Spleen (tissue), 11 donors: Measurements from ENCODE around the gene RNF225. TPM values are rescaled to one million over a fixed set of nuclear protein-coding genes. Genes with fewer than 3 reads are reported as not detected.

Source experiments
- DNase-seq: peaks from one replicate; pipeline ENCODE4 v3.0.0-alpha.2; 2020
- H3K27ac ChIP-seq, 8 donors: fragments of 200-600 bp; sonication (generic) in 7 of 8; 1 replicate in 4 of 8; 2 replicates in 4 of 8; pipeline versions ENCODE4 v1.5.0 to v1.8.0; 2016 to 2021; ENCODE audit warnings: inconsistent platforms in 4 of 8, mild to moderate bottlenecking in 4 of 8, moderate library complexity in 1 of 8
- H3K27me3 ChIP-seq, 7 donors: fragments of 200-600 bp; sonication (generic) in 6 of 7; replicated peaks in 1 of 7; 1 replicate in 4 of 7; 2 replicates in 3 of 7; pipeline versions ENCODE4 v1.5.0 to v1.8.0; 2016 to 2021; ENCODE audit warnings: inconsistent platforms in 3 of 7, mild to moderate bottlenecking in 1 of 7
- H3K36me3 ChIP-seq, 6 donors: fragments of 200-600 bp; sonication (generic) in 5 of 6; 1 replicate in 4 of 6; 2 replicates in 2 of 6; pipeline versions ENCODE4 v1.5.0 to v1.8.0; 2016 to 2021; ENCODE audit warnings: inconsistent platforms in 2 of 6
- H3K4me1 ChIP-seq, 6 donors: fragments of 200-600 bp; sonication (generic) in 5 of 6; 1 replicate in 3 of 6; 2 replicates in 3 of 6; pipeline versions ENCODE4 v1.5.0 to v1.8.0; 2016 to 2021; ENCODE audit warnings: inconsistent platforms in 3 of 6
- H3K4me3 ChIP-seq, 8 donors: fragments of 200-600 bp; sonication (generic) in 7 of 8; 1 replicate in 4 of 8; 2 replicates in 4 of 8; pipeline versions ENCODE4 v1.5.0 to v1.8.0; 2016 to 2021; ENCODE audit warnings: inconsistent platforms in 4 of 8, mild to moderate bottlenecking in 4 of 8, moderate library complexity in 2 of 8
- H3K9me3 ChIP-seq, 8 donors: fragments of 200-600 bp; sonication (generic) in 7 of 8; 1 replicate in 4 of 8; 2 replicates in 4 of 8; pipeline versions ENCODE4 v1.5.0 to v1.8.0; 2016 to 2021; ENCODE audit warnings: inconsistent platforms in 4 of 8
- CTCF ChIP-seq, 11 experiments: fragments of 200-600 bp in 7 of 11; fragments of 450-650 bp in 4 of 11; sonication (generic) in 4 of 11; IDR thresholded peaks in 8 of 11; conservative IDR thresholded peaks in 3 of 11; 1 replicate in 7 of 11; 2 replicates in 4 of 11; pipeline versions ENCODE4 v1.4.0 to v1.8.0; 2016 to 2021; ENCODE audit warnings: antibody characterized with exemption in 11 of 11, inconsistent platforms in 4 of 11, mild to moderate bottlenecking in 1 of 11
- POLR2A ChIP-seq, 3 donors: fragments of 450-650 bp; IDR thresholded peaks; one replicate each; pipeline ENCODE4 v1.5.1; 2017; ENCODE audit warnings: antibody characterized with exemption in 3 of 3, mild to moderate bottlenecking in 1 of 3
- POLR2AphosphoS5 ChIP-seq, 3 donors: sonication (generic); formaldehyde crosslinking; IDR thresholded peaks; one replicate each; pipeline ENCODE4 v1.5.1; 2017; ENCODE audit warnings: antibody characterized with exemption in 3 of 3
- WGBS, 5 donors: extraction: QIAGEN DNeasy Blood & Tissue Kit in 3 of 5; methylation state at CpG; one replicate each; pipeline versions ENCODE4 v1.1.5 to v1.1.7; 2013 to 2018; 5-methylcytosine and 5-hydroxymethylcytosine counted together
- intact Hi-C: fragments of 100-400 bp; cut with DNase I; formaldehyde crosslinking; loops from one replicate; pipeline ENCODE4 v1.15.0; 2023; ENCODE audit warnings: low total_unique reads
- polyA plus RNA-seq, 3 donors: library from polyadenylated mRNA; stranded (reverse); fragments of 200-250 nt; gene quantifications; one replicate each; pipeline ENCODE4 v1.2.1, GENCODE V29; 2013
- total RNA-seq, 7 donors: library from RNA; depleted of rRNA in 3 of 7; stranded (reverse); fragments of >200 nt in 3 of 7; fragmentation: NEBNext Ultra II Directional in 4 of 7; extraction: Animal tissue kit (Norgen Biotek cat#: 25700) in 4 of 7; gene quantifications; one replicate each; pipeline versions ENCODE4 v1.1.0 to v1.2.1, GENCODE V29; 2016 to 2021
- donor health status: healthy with polysubstance abuse.
- donor health status: DM: no; HTN: no; CAD: no; lungs with moderate emphysema.
- donor health status: DM: no; HTN: no; CAD: no.
- donor health status: Bipolar disorder and iron deficiency.
- donor health status: healthy.
- donor health status: DM: no; HTN: no; CAD: no.
- donor health status: DM: yes; HTN: yes; CAD: no.

RNF225 gene
- total and polyA plus RNA-seq, 10 donors, result not detected

- intact Hi-C loops, result no loop called here
- H3K4me3 ChIP-seq, result no peak overlapping the region
- no peak for DNase-seq
Observed at GRCh38 chr19:58367698-58368454, 27.6 kb upstream of the RNF225 start.

GRCh38 chr19:58368561-58369360 lies 26.7 kb upstream of the RNF225 start:
- peak; percentile 67 for DNase-seq
- intact Hi-C loops, result no loop called here
- Histone ChIP-seq H3K36me3 (peaks cover 0 to 18% (median 0%) of the 10 kb centered on the region in 6 donors), H3K4me3 (no peak overlapping the region), H3K4me1 (peaks cover 0 to 11% (median 7%) of the 10 kb centered on the region in 6 donors), H3K27ac (no peak overlapping the region), H3K9me3 (no peaks in the 10 kb centered on the region), H3K27me3 (no peaks in the 10 kb centered on the region)
- 90 to 97% (median 93%) methylated on average over 26 to 68 of the region's 68 CpGs for WGBS, 5 donors
- no peak for TF ChIP-seq CTCF (IDR thresholded peaks at IDR 0.05 in 8 of 11, conservative IDR thresholded peaks at IDR 0.05 in 3 of 11)
- TF ChIP-seq POLR2A (IDR thresholded peaks at IDR 0.05), result no peak
- no peak for TF ChIP-seq POLR2AphosphoS5 (IDR thresholded peaks at IDR 0.05)

More at GRCh38 chr19:58367698-58368454, 27.6 kb upstream of the RNF225 start:
- Histone ChIP-seq H3K27ac (no peak overlapping the region), H3K9me3 (no peaks in the 10 kb centered on the region), H3K27me3 (no peaks in the 10 kb centered on the region), H3K36me3 (peaks cover 0 to 18% (median 0%) of the 10 kb centered on the region in 6 donors), H3K4me1 (peaks cover 0 to 20% (median 14%) of the 10 kb centered on the region in 6 donors)
- TF ChIP-seq POLR2A (IDR thresholded peaks at IDR 0.05) (no peak), CTCF (IDR thresholded peaks at IDR 0.05 in 8 of 11, conservative IDR thresholded peaks at IDR 0.05 in 3 of 11) (no peak), POLR2AphosphoS5 (IDR thresholded peaks at IDR 0.05) (no peak)
- 77 to 92% (median 81%) methylated on average over 58 to 106 of the region's 106 CpGs for WGBS, 5 donors

GRCh38 chr19:58372311-58373133 lies 22.9 kb upstream of the RNF225 start:
- Histone ChIP-seq H3K4me3 (no peak overlapping the region), H3K9me3 (no peaks in the 10 kb centered on the region), H3K27ac (no peak overlapping the region), H3K27me3 (no peaks in the 10 kb centered on the region), H3K36me3 (peaks cover 0 to 17% (median 0%) of the 10 kb centered on the region in 6 donors), H3K4me1 (no peaks in the 10 kb centered on the region)
- WGBS, 5 donors, result 73 to 82% (median 78%) methylated on average over 15 of the region's 15 CpGs
- intact Hi-C loops, result no loop called here
- TF ChIP-seq POLR2AphosphoS5 (IDR thresholded peaks at IDR 0.05) (no peak), POLR2A (IDR thresholded peaks at IDR 0.05) (no peak), CTCF (IDR thresholded peaks at IDR 0.05 in 8 of 11, conservative IDR thresholded peaks at IDR 0.05 in 3 of 11) (no peak)
- DNase-seq, result peak; percentile 52
